Breast epithelium (tissue), 3 donors: Measurements from ENCODE around the gene SOX18.

Experiments used
- POLR2A ChIP-seq: fragments of 450-650 bp; IDR thresholded peaks from one replicate; pipeline ENCODE4 v1.6.1; 2016; ENCODE audit warnings: antibody characterized with exemption, mild to moderate bottlenecking, moderate library complexity
- TF ChIP-seq, protein P1 (sequence below), 3 donors: fragments of 450-650 bp; IDR thresholded peaks; one replicate each; pipeline ENCODE4 v1.5.1; 2016 to 2017; ENCODE audit warnings: antibody characterized with exemption in 3 of 3, mild to moderate bottlenecking in 3 of 3, moderate library complexity in 3 of 3

DNA sequence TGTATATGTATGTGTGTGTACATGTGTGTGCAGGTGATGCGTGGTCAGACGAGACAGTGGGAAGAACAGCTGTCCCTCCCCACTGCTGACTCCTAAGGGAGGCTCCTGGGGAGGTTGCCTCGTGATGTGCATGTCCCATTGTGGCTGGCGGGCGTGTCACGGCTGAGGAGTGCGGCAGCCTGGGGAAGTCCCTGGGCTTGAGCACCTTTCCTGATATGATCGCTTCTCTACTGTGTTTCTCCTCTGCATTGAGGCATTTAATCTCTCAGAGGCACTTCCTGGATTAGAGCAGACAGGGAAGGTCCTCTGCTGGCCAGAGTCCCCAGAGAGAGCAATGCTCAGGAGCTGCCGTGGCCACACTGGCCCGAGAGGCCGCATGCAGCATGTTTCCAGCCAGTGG is 46.5 kb upstream of the SOX18 start:
- TF ChIP-seq, protein P1, sequence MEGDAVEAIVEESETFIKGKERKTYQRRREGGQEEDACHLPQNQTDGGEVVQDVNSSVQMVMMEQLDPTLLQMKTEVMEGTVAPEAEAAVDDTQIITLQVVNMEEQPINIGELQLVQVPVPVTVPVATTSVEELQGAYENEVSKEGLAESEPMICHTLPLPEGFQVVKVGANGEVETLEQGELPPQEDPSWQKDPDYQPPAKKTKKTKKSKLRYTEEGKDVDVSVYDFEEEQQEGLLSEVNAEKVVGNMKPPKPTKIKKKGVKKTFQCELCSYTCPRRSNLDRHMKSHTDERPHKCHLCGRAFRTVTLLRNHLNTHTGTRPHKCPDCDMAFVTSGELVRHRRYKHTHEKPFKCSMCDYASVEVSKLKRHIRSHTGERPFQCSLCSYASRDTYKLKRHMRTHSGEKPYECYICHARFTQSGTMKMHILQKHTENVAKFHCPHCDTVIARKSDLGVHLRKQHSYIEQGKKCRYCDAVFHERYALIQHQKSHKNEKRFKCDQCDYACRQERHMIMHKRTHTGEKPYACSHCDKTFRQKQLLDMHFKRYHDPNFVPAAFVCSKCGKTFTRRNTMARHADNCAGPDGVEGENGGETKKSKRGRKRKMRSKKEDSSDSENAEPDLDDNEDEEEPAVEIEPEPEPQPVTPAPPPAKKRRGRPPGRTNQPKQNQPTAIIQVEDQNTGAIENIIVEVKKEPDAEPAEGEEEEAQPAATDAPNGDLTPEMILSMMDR (IDR thresholded peaks at IDR 0.05), result no peak
- no peak for TF ChIP-seq POLR2A
